ENCODE results near the gene DNMBP.

The DNMBP gene

GRCh38 chr10:99836711-99837110 lies 173.0 kb downstream of the DNMBP start:
- no peak overlapping the region for H2AK5ac ChIP-seq (ENCODE audit: low read depth, low read length)
- no peaks in the 10 kb centered on the region for H3K27me3 ChIP-seq (ENCODE audit: control insufficient read depth in 3 of 3, insufficient read depth in 3 of 3, low read depth in 1 of 3, low read length in 3 of 3)
- WGBS, 2 donors (ENCODE audit: extremely low coverage in 2 of 2, insufficient read length in 2 of 2, insufficient replicate concordance in 1 of 2), result no CpG with 5 or more reads among the region's 2 CpGs

GRCh38 chr10:99835947-99836346 lies 173.8 kb downstream of the DNMBP start:
- no peak overlapping the region for H4K91ac ChIP-seq (ENCODE audit: low read depth, low read length, poor library complexity)
- H4K8ac ChIP-seq (ENCODE audit: low read depth, low read length), result no peak overlapping the region
- no peak overlapping the region for H2BK5ac ChIP-seq (ENCODE audit: low read length)
- no peaks in the 10 kb centered on the region for H3K79me1 ChIP-seq (ENCODE audit: low read depth, low read length)
- DNase-seq (ENCODE audit: low spot score), result no peak
- H2AK5ac ChIP-seq (ENCODE audit: low read depth, low read length), result no peak overlapping the region
- H3K4me2 ChIP-seq (ENCODE audit: insufficient read depth, low read length, poor library complexity, severe bottlenecking), result no peak overlapping the region
- H3K36me3 ChIP-seq (replicated peaks in 1 of 2; ENCODE audit: control insufficient read depth in 2 of 2, insufficient read depth in 2 of 2, low read length in 2 of 2), result no peaks in the 10 kb centered on the region
- no peak overlapping the region for H2BK120ac ChIP-seq (ENCODE audit: low read depth, low read length)
- H3K27me3 ChIP-seq (ENCODE audit: control insufficient read depth in 3 of 3, insufficient read depth in 3 of 3, low read depth in 1 of 3, low read length in 3 of 3), result no peaks in the 10 kb centered on the region
- H3K9ac ChIP-seq (ENCODE audit: low read depth, low read length, poor library complexity), result no peak overlapping the region
- no peak overlapping the region for H3K4me3 ChIP-seq (ENCODE audit: low read length in 2 of 2)
- WGBS, 2 donors (ENCODE audit: extremely low coverage in 2 of 2, insufficient read length in 2 of 2, insufficient replicate concordance in 1 of 2), result no CpG with 5 or more reads among the region's 8 CpGs
- H3K23ac ChIP-seq (ENCODE audit: low read depth, low read length, poor library complexity), result no peak overlapping the region
- H3K18ac ChIP-seq (ENCODE audit: low read length), result no peak overlapping the region
- no peak overlapping the region for H3K14ac ChIP-seq (ENCODE audit: low read length)
- no peak overlapping the region for H3K4ac ChIP-seq (ENCODE audit: low read length)
- peaks cover 0 to 6% of the 10 kb centered on the region in 2 donors for H3K9me3 ChIP-seq (replicated peaks in 1 of 2; ENCODE audit: control insufficient read depth in 2 of 2, insufficient read depth in 1 of 2, low read depth in 1 of 2, low read length in 2 of 2)
- H2AFZ ChIP-seq (ENCODE audit: low read length), result no peak overlapping the region
- H3K4me1 ChIP-seq (ENCODE audit: control insufficient read depth in 2 of 2, insufficient read depth in 1 of 2, low read depth in 1 of 2, low read length in 2 of 2), result no peaks in the 10 kb centered on the region
- H2BK12ac ChIP-seq (ENCODE audit: low read length), result no peak overlapping the region
- no peak overlapping the region for H2BK15ac ChIP-seq (ENCODE audit: low read length)
- no peak overlapping the region for H3K27ac ChIP-seq (replicated peaks; ENCODE audit: low read length)

More at GRCh38 chr10:99836711-99837110, 173.0 kb downstream of the DNMBP start:
- Histone ChIP-seq H3K4ac (ENCODE audit: low read length) (no peak overlapping the region), H3K4me3 (ENCODE audit: low read length in 2 of 2) (no peak overlapping the region), H4K8ac (ENCODE audit: low read depth, low read length) (no peak overlapping the region), H3K9me3 (replicated peaks in 1 of 2; ENCODE audit: control insufficient read depth in 2 of 2, insufficient read depth in 1 of 2, low read depth in 1 of 2, low read length in 2 of 2) (peaks cover 0 to 6% of the 10 kb centered on the region in 2 donors), H3K9ac (ENCODE audit: low read depth, low read length, poor library complexity) (no peak overlapping the region), H2BK5ac (ENCODE audit: low read length) (no peak overlapping the region), H3K18ac (ENCODE audit: low read length) (no peak overlapping the region), H3K36me3 (replicated peaks in 1 of 2; ENCODE audit: control insufficient read depth in 2 of 2, insufficient read depth in 2 of 2, low read length in 2 of 2) (no peaks in the 10 kb centered on the region), H2AFZ (ENCODE audit: low read length) (no peak overlapping the region), H3K79me1 (ENCODE audit: low read depth, low read length) (no peaks in the 10 kb centered on the region), H2BK120ac (ENCODE audit: low read depth, low read length) (no peak overlapping the region), H3K27ac (replicated peaks; ENCODE audit: low read length) (no peak overlapping the region), H3K4me2 (ENCODE audit: insufficient read depth, low read length, poor library complexity, severe bottlenecking) (no peak overlapping the region), H4K91ac (ENCODE audit: low read depth, low read length, poor library complexity) (no peak overlapping the region), H2BK15ac (ENCODE audit: low read length) (no peak overlapping the region), H3K23ac (ENCODE audit: low read depth, low read length, poor library complexity) (no peak overlapping the region), H3K14ac (ENCODE audit: low read length) (no peak overlapping the region), H3K4me1 (ENCODE audit: control insufficient read depth in 2 of 2, insufficient read depth in 1 of 2, low read depth in 1 of 2, low read length in 2 of 2) (no peaks in the 10 kb centered on the region), H2BK12ac (ENCODE audit: low read length) (no peak overlapping the region)
- no peak for DNase-seq (ENCODE audit: low spot score)

- H2BK120ac ChIP-seq (ENCODE audit: low read depth, low read length), result no peak overlapping the region
- H3K18ac ChIP-seq (ENCODE audit: low read length), result no peak overlapping the region
- H3K4me3 ChIP-seq (ENCODE audit: low read length in 2 of 2), result no peak overlapping the region
- no peak overlapping the region for H2BK5ac ChIP-seq (ENCODE audit: low read length)
- H3K79me1 ChIP-seq (ENCODE audit: low read depth, low read length), result no peaks in the 10 kb centered on the region
- H2AK5ac ChIP-seq (ENCODE audit: low read depth, low read length), result no peak overlapping the region
- no peak overlapping the region for H3K14ac ChIP-seq (ENCODE audit: low read length)
- peaks cover 0 to 6% of the 10 kb centered on the region in 2 donors for H3K9me3 ChIP-seq (replicated peaks in 1 of 2; ENCODE audit: control insufficient read depth in 2 of 2, insufficient read depth in 1 of 2, low read depth in 1 of 2, low read length in 2 of 2)
- no peaks in the 10 kb centered on the region for H3K4me1 ChIP-seq (ENCODE audit: control insufficient read depth in 2 of 2, insufficient read depth in 1 of 2, low read depth in 1 of 2, low read length in 2 of 2)
- WGBS, 2 donors (ENCODE audit: extremely low coverage in 2 of 2, insufficient read length in 2 of 2, insufficient replicate concordance in 1 of 2), result no CpG with 5 or more reads among the region's 4 CpGs
- no peak overlapping the region for H3K9ac ChIP-seq (ENCODE audit: low read depth, low read length, poor library complexity)
- no peak overlapping the region for H2BK15ac ChIP-seq (ENCODE audit: low read length)
- no peak overlapping the region for H4K91ac ChIP-seq (ENCODE audit: low read depth, low read length, poor library complexity)
- no peaks in the 10 kb centered on the region for H3K36me3 ChIP-seq (replicated peaks in 1 of 2; ENCODE audit: control insufficient read depth in 2 of 2, insufficient read depth in 2 of 2, low read length in 2 of 2)
- no peak overlapping the region for H3K27ac ChIP-seq (replicated peaks; ENCODE audit: low read length)
- H3K23ac ChIP-seq (ENCODE audit: low read depth, low read length, poor library complexity), result no peak overlapping the region
- no peak overlapping the region for H3K4ac ChIP-seq (ENCODE audit: low read length)
- no peaks in the 10 kb centered on the region for H3K27me3 ChIP-seq (ENCODE audit: control insufficient read depth in 3 of 3, insufficient read depth in 3 of 3, low read depth in 1 of 3, low read length in 3 of 3)
- no peak for DNase-seq (ENCODE audit: low spot score)
- H3K4me2 ChIP-seq (ENCODE audit: insufficient read depth, low read length, poor library complexity, severe bottlenecking), result no peak overlapping the region
- no peak overlapping the region for H2AFZ ChIP-seq (ENCODE audit: low read length)
- no peak overlapping the region for H2BK12ac ChIP-seq (ENCODE audit: low read length)
- no peak overlapping the region for H4K8ac ChIP-seq (ENCODE audit: low read depth, low read length)
These were observed 175.3 kb downstream of the DNMBP start for GRCh38 chr10:99834410-99834809.

- Histone ChIP-seq H2AK5ac (ENCODE audit: low read depth, low read length) (no peak overlapping the region), H3K27ac (replicated peaks; ENCODE audit: low read length) (no peak overlapping the region), H2BK15ac (ENCODE audit: low read length) (no peak overlapping the region), H3K9me3 (replicated peaks in 1 of 2; ENCODE audit: control insufficient read depth in 2 of 2, insufficient read depth in 1 of 2, low read depth in 1 of 2, low read length in 2 of 2) (peaks cover 6% of the 10 kb centered on the region in 2 donors), H3K27me3 (ENCODE audit: control insufficient read depth in 3 of 3, insufficient read depth in 3 of 3, low read depth in 1 of 3, low read length in 3 of 3) (no peaks in the 10 kb centered on the region), H2AFZ (ENCODE audit: low read length) (no peak overlapping the region), H3K79me1 (ENCODE audit: low read depth, low read length) (no peaks in the 10 kb centered on the region), H2BK5ac (ENCODE audit: low read length) (no peak overlapping the region), H3K4ac (ENCODE audit: low read length) (no peak overlapping the region), H3K23ac (ENCODE audit: low read depth, low read length, poor library complexity) (no peak overlapping the region), H4K91ac (ENCODE audit: low read depth, low read length, poor library complexity) (no peak overlapping the region), H2BK120ac (ENCODE audit: low read depth, low read length) (no peak overlapping the region), H3K9ac (ENCODE audit: low read depth, low read length, poor library complexity) (no peak overlapping the region), H2BK12ac (ENCODE audit: low read length) (no peak overlapping the region), H3K4me2 (ENCODE audit: insufficient read depth, low read length, poor library complexity, severe bottlenecking) (no peak overlapping the region), H3K18ac (ENCODE audit: low read length) (no peak overlapping the region), H3K14ac (ENCODE audit: low read length) (no peak overlapping the region), H4K8ac (ENCODE audit: low read depth, low read length) (no peak overlapping the region), H3K4me1 (ENCODE audit: control insufficient read depth in 2 of 2, insufficient read depth in 1 of 2, low read depth in 1 of 2, low read length in 2 of 2) (no peaks in the 10 kb centered on the region), H3K4me3 (ENCODE audit: low read length in 2 of 2) (no peak overlapping the region), H3K36me3 (replicated peaks in 1 of 2; ENCODE audit: control insufficient read depth in 2 of 2, insufficient read depth in 2 of 2, low read length in 2 of 2) (no peaks in the 10 kb centered on the region)
- DNase-seq (ENCODE audit: low spot score), result no peak
- WGBS, 2 donors (ENCODE audit: extremely low coverage in 2 of 2, insufficient read length in 2 of 2, insufficient replicate concordance in 1 of 2), result no CpG with 5 or more reads among the region's 2 CpGs
These were observed 177.3 kb downstream of the DNMBP start for GRCh38 chr10:99832439-99832838.

Measured in neuronal stem cell (in vitro differentiated cells).